Measurements from ENCODE around the gene LSAMP.

GRCh38 chr3:115986555-115987207 lies 458.6 kb downstream of the LSAMP start:
- TF ChIP-seq POLR2A (IDR thresholded peaks at IDR 0.05) (no peak), CTCF (IDR thresholded peaks at IDR 0.05) (no peak)
